ENCODE results near the gene FADD.
A peak's percentile ranks its signal among the peaks of the same experiment; 100 is the strongest.

DNA sequence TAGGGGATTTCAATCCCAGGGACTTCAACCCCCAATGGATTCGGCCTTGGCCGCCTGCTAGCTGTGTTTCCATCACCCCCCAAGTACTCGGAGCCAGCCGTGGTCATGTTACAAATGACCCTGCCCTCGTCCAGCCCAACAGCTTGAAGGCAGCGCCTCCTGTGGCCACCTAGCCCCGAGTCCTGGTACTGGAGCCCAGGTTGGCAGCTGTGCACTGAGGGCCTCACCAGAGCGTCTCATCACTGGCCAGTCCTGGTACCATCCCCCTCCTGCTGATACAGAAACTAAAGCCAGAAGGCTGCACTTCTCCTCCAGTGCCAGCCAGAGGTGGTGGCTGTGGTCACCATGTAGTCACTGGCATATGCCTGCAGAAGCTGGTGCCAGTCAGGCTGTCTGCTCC, 44.9 kb upstream of the FADD start:
- no peak for TF ChIP-seq POLR2A (IDR thresholded peaks at IDR 0.05)
- TF ChIP-seq, protein P1, sequence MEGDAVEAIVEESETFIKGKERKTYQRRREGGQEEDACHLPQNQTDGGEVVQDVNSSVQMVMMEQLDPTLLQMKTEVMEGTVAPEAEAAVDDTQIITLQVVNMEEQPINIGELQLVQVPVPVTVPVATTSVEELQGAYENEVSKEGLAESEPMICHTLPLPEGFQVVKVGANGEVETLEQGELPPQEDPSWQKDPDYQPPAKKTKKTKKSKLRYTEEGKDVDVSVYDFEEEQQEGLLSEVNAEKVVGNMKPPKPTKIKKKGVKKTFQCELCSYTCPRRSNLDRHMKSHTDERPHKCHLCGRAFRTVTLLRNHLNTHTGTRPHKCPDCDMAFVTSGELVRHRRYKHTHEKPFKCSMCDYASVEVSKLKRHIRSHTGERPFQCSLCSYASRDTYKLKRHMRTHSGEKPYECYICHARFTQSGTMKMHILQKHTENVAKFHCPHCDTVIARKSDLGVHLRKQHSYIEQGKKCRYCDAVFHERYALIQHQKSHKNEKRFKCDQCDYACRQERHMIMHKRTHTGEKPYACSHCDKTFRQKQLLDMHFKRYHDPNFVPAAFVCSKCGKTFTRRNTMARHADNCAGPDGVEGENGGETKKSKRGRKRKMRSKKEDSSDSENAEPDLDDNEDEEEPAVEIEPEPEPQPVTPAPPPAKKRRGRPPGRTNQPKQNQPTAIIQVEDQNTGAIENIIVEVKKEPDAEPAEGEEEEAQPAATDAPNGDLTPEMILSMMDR (IDR thresholded peaks at IDR 0.05), result peak in 8 of 12 donors; percentile 11 to 35 (median 30)
